NCI-H446 (cell line): ENCODE measurements around the gene OMP.

Source experiments
- DNase-seq, 2 experiments: peaks; one replicate each; lab custom pipeline; 2025; lab: John Stamatoyannopoulos, UW

The OMP gene

GRCh38 chr11:77123591-77123990 lies 21.0 kb downstream of the OMP start:
- no peak for DNase-seq

- DNase-seq, result no peak
These were observed 21.4 kb downstream of the OMP start for GRCh38 chr11:77124041-77124440.

GRCh38 chr11:77124488-77124887 lies 21.8 kb downstream of the OMP start:
- no peak for DNase-seq

- DNase-seq, result no peak
These were observed 22.6 kb downstream of the OMP start for GRCh38 chr11:77125191-77125590.

GRCh38 chr11:77125695-77126094 lies 23.1 kb downstream of the OMP start:
- no peak for DNase-seq

GRCh38 chr11:77126156-77126775 lies 23.6 kb downstream of the OMP start:
- DNase-seq, result no peak

GRCh38 chr11:77126861-77127234 lies 24.2 kb downstream of the OMP start:
- no peak for DNase-seq

GRCh38 chr11:77127235-77127911 lies 24.7 kb downstream of the OMP start:
- DNase-seq, result no peak

- DNase-seq, result no peak
These were observed 25.5 kb downstream of the OMP start, which contains the start of gene MYO7A for GRCh38 chr11:77127920-77128691. Gene MYO7A (plus strand): TSS chr11:77128246. CDS start chr11:77130635, 2,389 bp downstream.

- DNase-seq, result no peak
These were observed 26.6 kb downstream of the OMP start for GRCh38 chr11:77129069-77129841.

- no peak for DNase-seq
These were observed 27.5 kb downstream of the OMP start for GRCh38 chr11:77129842-77130756.

GRCh38 chr11:77130763-77131513 lies 28.3 kb downstream of the OMP start:
- peak in 1 of 2 experiments; percentile 82 for DNase-seq

- DNase-seq, result no peak
These were observed 28.9 kb downstream of the OMP start for GRCh38 chr11:77131560-77131959.

- no peak for DNase-seq
These were observed 32.4 kb downstream of the OMP start for GRCh38 chr11:77135069-77135468.

GRCh38 chr11:77136074-77136473 lies 33.4 kb downstream of the OMP start:
- DNase-seq, result no peak

- DNase-seq, result no peak
These were observed 34.3 kb downstream of the OMP start for GRCh38 chr11:77136784-77137420.

GRCh38 chr11:77137421-77137820 lies 34.8 kb downstream of the OMP start:
- no peak for DNase-seq

- no peak for DNase-seq
These were observed 35.5 kb downstream of the OMP start for GRCh38 chr11:77138106-77138649.

- DNase-seq, result no peak
These were observed 36.6 kb downstream of the OMP start for GRCh38 chr11:77139201-77139600.
